GDM1 (cell line): ENCODE measurements around the gene TRPT1.

ENCODE experiments used
- DNase-seq: peaks from one replicate; lab custom pipeline; 2025; lab: John Stamatoyannopoulos, UW

The TRPT1 gene, protein sequence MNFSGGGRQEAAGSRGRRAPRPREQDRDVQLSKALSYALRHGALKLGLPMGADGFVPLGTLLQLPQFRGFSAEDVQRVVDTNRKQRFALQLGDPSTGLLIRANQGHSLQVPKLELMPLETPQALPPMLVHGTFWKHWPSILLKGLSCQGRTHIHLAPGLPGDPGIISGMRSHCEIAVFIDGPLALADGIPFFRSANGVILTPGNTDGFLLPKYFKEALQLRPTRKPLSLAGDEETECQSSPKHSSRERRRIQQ

DNA sequence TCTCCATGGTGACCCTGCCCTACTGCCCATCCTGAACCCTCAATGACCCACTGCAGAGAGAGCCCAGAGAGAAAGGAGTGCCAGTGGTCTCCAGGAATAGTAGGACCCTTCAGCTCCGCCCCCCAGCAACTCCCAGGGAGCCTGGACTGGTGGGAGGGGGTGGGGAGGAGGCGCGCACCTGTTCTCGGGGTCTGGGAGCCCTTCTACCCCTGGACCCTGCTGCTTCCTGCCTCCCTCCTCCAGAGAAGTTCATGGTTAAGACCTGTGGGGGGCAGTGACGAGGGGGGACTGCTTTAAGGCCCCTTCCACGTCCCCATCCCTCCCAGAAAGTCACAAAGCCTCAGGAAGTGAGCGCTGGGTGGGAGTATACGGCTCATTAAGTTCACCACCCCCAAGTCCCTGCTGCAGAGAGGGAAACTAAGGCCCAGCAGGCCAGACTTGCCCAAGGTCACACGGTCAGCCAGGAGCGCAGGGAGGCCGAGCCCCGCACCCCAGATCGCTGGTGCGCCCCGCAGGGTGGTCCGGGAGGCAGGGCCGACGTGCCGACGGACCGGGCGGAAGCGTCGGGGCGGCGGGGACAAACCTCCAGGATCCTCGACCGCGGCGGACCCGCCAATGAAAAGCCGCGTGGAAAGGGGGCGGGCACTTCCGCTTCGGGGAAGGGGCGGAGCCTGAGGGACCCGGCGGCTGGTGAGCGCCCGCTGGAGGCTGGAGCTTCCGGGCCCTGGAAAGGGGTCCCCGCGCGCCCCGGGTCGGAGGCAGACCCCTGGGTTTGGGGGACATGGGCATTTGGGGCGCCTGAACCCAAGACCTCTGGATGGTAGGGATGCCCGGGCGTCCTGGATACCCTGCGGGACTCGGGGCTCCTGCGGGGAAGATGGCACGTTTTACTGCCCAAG lies at the start of gene TRPT1, which contains the start of gene NUDT22:
Gene TRPT1, minus strand, starts transcription at position 579 of the 899 bp plus-strand sequence. Its CDS starts 326 bp downstream, at position 253.
Gene NUDT22, plus strand, starts transcription at position 667 of the 899 bp plus-strand sequence. CDS start 379 bp downstream, outside the sequence.
- peak; percentile 84 for DNase-seq

- no peak for DNase-seq
These were observed 49.2 kb upstream of the TRPT1 start for GRCh38 chr11:64275031-64275800.

- DNase-seq: peak; percentile 99
These were observed 43.7 kb upstream of the TRPT1 start for GRCh38 chr11:64269540-64270220.

DNA sequence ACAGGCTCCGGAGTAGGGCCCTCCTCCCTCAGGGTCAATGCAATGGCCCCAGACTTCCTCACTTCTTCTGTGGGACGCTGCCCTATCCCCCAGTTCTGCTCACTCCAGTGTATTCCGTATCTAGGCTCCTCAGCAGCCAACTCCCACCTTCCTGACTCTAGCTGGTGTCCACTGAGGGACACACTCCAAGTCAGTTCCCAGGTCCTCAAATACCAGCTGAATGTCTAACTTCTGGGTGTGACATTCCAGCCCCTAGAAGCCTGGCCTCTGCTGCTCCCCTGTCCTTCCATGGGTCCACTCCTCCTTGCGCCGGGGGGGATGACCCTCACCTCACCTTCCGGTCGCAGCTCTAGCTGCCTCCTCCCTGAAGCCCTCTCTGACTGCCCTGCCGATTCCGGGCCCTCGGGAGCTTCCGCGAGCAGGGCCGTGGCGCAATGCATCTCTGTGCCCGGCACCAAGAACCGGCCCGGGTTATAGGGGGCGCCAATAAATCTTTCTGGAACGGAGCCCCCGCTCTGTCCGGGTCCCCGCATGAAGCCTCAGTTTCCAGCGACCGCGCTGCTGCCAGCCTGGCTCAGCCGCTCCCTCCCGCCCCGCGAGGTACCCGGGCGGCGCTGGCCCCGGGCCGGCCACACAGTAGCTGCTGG lies 43.0 kb upstream of the TRPT1 start:
- DNase-seq: no peak

- no peak for DNase-seq
These were observed 42.3 kb upstream of the TRPT1 start for GRCh38 chr11:64268025-64268892.

GRCh38 chr11:64267207-64267945 lies 41.4 kb upstream of the TRPT1 start:
- DNase-seq: no peak

DNA sequence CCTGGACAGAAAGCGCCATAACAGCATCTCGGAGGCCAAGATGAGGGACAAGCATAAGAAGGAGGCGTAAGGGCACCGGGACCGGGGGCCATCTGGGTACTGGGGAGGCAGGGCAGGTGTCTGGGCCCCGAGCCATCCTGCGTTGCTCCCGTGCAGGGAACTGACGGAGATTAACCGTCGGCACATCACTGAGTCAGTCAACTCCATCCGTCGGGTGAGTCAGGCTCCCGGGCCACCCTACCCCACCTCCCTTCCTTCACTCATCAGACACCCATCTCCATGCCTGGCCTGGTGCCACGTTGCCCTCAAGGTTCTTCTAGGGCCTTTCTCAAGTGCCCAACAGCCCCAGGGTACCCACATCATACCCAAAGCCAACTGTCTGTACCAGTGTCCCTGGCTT lies 40.4 kb upstream of the TRPT1 start:
- DNase-seq: no peak

GRCh38 chr11:64265176-64266160 lies 39.5 kb upstream of the TRPT1 start:
- no peak for DNase-seq

DNA sequence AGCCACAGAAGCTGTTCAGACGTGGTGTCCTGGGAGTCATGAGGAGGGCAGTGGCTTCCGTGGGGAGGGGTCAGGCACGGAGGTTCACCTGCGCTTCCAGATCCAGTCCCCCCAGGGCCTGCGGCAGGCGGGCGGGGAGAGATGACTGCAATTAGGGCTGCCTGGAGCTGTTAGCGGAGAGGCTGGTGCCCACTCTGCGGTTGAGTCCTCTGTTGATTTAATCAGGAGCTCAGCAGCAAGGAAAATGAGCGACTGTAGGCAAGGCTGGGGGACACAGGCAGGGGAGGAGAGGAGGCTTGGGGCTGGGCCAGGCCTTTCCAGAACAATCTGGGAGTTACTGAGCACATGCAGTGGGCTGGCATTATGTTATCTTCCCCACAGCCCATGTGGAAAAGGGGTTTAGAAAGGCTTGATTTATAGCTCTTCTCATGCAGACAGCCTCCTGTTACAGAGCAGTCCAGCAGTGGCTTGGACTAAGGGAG lies 38.4 kb upstream of the TRPT1 start:
- no peak for DNase-seq

GRCh38 chr11:64263947-64264317 lies 37.9 kb upstream of the TRPT1 start:
- DNase-seq: no peak

DNA sequence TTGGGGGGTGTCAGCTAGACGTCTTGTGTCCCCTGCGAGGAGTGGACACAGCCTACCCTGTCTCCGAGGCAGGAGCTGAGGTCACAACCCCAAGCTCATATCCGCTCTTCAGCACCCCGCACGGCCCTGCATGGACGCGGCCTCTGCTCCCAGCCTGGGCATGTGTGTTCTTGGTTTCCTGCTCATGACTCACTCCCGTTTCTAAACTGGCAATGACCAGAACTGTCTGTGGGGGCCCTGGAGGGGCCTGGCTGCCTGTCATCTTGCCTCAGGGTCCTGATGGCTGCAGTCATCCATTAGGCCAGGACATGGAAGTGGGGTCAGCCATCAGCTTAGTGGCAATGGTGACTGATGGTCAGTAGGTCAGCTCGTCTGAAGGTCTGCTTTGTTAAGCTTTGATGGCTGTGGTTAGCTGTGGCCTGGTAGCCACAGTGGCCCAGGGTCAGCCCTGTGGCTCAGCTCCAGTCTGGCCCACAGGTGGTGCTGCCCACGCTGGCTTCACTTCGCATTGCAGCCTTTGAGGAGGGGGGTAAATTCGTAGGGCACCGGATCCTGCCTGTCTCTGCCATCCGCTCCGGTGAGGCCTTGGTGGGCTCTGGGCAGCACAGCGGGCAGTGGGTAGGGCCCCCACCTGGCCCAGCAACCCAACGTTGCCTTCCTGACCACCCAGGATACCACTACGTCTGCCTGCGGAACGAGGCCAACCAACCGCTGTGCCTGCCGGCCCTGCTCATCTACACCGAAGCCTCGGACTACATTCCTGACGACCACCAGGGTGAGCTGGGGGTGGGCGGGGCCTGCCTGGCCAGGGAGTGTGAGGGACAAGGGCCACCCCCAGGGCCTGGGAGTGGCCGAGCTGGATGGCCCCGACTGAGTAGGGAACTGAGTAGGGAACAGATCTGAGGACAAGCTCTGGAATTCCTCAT lies 37.3 kb upstream of the TRPT1 start:
- no peak for DNase-seq

DNA sequence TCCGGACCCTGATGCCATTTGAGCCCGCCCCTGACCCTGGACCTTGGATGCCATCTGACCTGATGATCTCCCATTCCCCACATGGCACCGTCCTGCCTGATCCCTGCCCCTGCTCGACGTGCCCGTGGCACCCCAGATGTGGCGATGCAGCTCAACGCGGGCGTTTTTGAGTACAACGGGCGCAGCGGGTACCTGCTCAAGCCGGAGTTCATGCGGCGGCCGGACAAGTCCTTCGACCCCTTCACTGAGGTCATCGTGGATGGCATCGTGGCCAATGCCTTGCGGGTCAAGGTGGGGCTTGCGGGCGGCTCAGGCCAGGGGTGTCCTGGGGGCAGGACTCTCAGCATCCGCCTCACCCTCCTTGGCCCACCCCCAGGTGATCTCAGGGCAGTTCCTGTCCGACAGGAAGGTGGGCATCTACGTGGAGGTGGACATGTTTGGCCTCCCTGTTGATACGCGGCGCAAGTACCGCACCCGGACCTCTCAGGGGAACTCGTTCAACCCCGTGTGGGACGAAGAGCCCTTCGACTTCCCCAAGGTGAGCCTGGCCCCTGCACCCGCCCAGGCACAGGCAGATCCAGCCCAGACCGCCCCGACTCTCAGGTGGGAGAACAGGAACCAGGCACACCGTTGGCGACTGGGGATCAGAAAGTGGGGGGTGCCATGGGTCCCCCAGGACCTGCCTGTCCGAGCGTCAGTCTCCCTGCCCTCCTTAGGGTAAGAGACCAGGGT lies 36.5 kb upstream of the TRPT1 start:
- DNase-seq: no peak

DNA sequence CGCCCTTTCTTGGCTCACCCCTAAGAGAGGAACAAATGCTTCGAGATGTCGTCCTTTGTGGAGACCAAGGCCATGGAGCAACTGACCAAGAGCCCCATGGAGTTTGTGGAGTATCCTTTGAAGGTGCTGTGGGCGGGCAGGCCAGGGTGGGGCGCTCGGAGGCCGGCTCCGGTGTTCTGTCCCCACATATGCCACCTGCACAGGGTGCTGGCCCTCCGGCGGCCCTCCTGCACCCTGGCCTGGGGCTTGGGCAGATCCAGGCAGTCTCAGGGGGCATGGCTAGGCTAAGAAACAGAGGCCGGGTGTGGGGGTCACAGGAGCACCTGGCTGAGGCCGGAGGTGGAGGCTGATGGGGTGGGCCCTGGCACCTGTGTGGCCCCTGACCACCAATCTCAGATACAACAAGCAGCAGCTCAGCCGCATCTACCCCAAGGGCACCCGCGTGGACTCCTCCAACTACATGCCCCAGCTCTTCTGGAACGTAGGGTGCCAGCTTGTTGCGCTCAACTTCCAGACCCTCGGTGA lies 35.6 kb upstream of the TRPT1 start:
- DNase-seq: no peak

DNA sequence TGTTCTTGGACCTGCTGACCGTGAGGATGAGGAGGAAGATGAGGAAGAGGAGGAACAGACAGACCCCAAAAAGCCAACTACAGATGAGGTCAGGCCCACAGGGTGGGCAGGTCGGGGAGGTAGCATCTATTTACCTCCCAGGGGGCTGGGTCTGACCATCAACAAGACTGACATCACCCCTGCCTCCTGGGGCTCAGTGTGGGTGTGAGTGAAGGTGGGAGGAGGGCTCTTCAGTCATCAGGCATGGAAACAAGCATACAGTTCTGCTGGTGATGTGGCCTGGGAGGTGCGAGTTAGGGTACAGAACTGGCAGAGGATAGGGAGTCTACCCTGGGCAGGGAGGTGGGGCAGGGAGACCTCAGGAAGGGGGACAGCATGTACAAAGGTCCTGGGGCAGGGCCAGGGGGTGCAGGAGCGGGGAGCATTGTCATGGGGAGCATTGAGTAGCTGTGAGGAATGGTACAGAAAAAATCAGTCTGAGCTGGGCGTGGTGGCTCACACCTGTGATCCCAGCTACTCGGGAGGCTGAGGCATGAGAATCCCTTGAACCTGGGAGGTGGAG lies 34.2 kb upstream of the TRPT1 start:
- no peak for DNase-seq

- no peak for DNase-seq
These were observed 33.6 kb upstream of the TRPT1 start for GRCh38 chr11:64259533-64260067.
